Stomach smooth muscle (tissue), 2 donors: ENCODE data around the gene NOL4L.

Source experiments
- H3K27ac ChIP-seq: one replicate; pipeline ENCODE4 v1.7.0; 2013; ENCODE audit warnings: mild to moderate bottlenecking, low read length, inconsistent platforms
- H3K27me3 ChIP-seq, 2 donors: one replicate each; pipeline ENCODE4 v1.7.0; 2013; ENCODE audit warnings: low read length in 2 of 2; ENCODE audit not compliant: insufficient read depth in 2 of 2, control insufficient read depth in 1 of 2
- H3K36me3 ChIP-seq, 2 donors: one replicate each; pipeline ENCODE4 v1.7.0; 2013; ENCODE audit warnings: low read length in 2 of 2; ENCODE audit not compliant: control insufficient read depth in 2 of 2, insufficient read depth in 2 of 2
- H3K4me1 ChIP-seq: one replicate; pipeline ENCODE4 v1.7.0; 2013; ENCODE audit warnings: low read length; ENCODE audit not compliant: control insufficient read depth, insufficient read depth
- H3K4me3 ChIP-seq, 2 donors: one replicate each; pipeline ENCODE4 v1.7.0; 2013; ENCODE audit warnings: low read length in 2 of 2
- H3K9ac ChIP-seq, 2 donors: one replicate each; pipeline ENCODE4 v1.7.0; 2013; ENCODE audit warnings: low read length in 2 of 2, mild to moderate bottlenecking in 1 of 2
- H3K9me3 ChIP-seq, 2 donors: one replicate each; pipeline ENCODE4 v1.7.0; 2013; ENCODE audit warnings: low read length in 2 of 2; ENCODE audit not compliant: control insufficient read depth in 2 of 2
- donor health status: healthy.
- donor health status: Pancreatic carcinoma.

Gene NOL4L

GRCh38 chr20:32441638-32442037 lies 143.5 kb downstream of the NOL4L start:
- no peaks in the 10 kb centered on the region for H3K27me3 ChIP-seq
- peaks cover 36 to 43% of the 10 kb centered on the region in 2 donors for H3K36me3 ChIP-seq
- H3K9ac ChIP-seq, result no peak overlapping the region
- no peak overlapping the region for H3K27ac ChIP-seq
- H3K9me3 ChIP-seq, result no peaks in the 10 kb centered on the region
- peaks cover 13% of the 10 kb centered on the region for H3K4me1 ChIP-seq
- no peak overlapping the region for H3K4me3 ChIP-seq

DNA sequence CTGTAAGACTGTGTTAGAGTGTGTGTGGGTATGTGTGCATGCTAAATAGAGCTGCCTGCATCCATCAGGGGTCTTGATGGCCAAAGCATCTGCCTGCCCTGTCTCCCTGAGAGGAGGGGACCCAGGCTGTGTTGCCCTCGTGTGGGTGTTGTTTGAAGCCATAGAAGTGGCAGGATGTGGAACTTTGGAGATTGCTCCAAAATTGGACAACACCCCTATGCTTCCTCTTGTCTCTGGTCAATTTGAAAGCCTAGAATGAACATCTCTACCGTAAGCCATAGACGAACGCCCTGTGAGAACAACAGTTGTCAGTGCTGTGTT lies 144.4 kb downstream of the NOL4L start:
- peaks cover 5% of the 10 kb centered on the region for H3K4me1 ChIP-seq
- H3K9ac ChIP-seq, result no peak overlapping the region
- H3K9me3 ChIP-seq, result no peaks in the 10 kb centered on the region
- H3K27me3 ChIP-seq, result no peaks in the 10 kb centered on the region
- no peak overlapping the region for H3K4me3 ChIP-seq
- H3K36me3 ChIP-seq, result peaks cover 42 to 47% of the 10 kb centered on the region in 2 donors
- H3K27ac ChIP-seq, result no peak overlapping the region

- Histone ChIP-seq H3K9ac (no peak overlapping the region), H3K4me1 (peaks cover 2% of the 10 kb centered on the region), H3K4me3 (no peak overlapping the region), H3K27me3 (no peaks in the 10 kb centered on the region), H3K9me3 (no peaks in the 10 kb centered on the region), H3K36me3 (peaks cover 48 to 50% of the 10 kb centered on the region in 2 donors), H3K27ac (no peak overlapping the region)
Observed at GRCh38 chr20:32440069-32440757, 144.9 kb downstream of the NOL4L start.

DNA sequence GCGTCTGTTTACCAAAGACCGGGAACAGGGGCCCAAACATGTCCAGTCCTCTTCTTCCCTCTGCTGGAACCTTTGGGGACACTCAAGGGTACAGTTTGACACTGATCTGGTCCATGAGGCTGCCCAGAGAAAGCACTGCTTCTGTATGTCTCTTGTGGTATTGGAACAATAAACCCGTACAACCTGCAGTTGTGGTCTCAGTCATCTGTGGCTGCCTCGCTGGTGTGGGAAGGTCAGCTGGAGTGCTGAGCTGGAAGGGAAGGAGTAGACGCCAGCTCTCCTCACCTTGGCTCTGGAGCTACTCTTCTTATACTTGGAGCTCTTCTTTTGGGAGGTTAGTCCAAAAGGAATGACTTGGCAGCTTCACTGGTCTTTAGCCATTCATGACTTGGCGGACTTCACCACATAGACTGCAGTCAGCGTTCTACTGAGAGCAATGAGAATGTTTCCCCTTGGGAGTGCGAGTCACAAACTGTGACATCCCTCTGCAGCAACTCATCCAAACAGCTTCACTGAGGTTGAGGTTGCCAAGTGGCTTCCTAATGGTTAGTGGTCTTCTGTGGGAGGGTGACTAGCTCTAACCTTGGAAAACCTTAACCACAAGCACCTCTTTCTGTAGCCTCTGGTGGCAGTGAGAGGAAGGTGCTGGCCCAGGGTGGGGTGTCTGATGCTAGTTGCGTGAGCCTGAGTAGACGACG lies 145.9 kb downstream of the NOL4L start:
- H3K27me3 ChIP-seq, result no peaks in the 10 kb centered on the region
- H3K9me3 ChIP-seq, result no peaks in the 10 kb centered on the region
- no peak overlapping the region for H3K9ac ChIP-seq
- peaks cover 2% of the 10 kb centered on the region for H3K4me1 ChIP-seq
- H3K36me3 ChIP-seq, result peaks cover 55 to 59% of the 10 kb centered on the region in 2 donors
- no peak overlapping the region for H3K4me3 ChIP-seq
- no peak overlapping the region for H3K27ac ChIP-seq

GRCh38 chr20:32438331-32438858 lies 146.7 kb downstream of the NOL4L start:
- no peak overlapping the region for H3K27ac ChIP-seq
- H3K9me3 ChIP-seq, result no peaks in the 10 kb centered on the region
- H3K4me1 ChIP-seq, result peaks cover 2% of the 10 kb centered on the region
- no peak overlapping the region for H3K4me3 ChIP-seq
- peaks cover 57 to 63% of the 10 kb centered on the region in 2 donors for H3K36me3 ChIP-seq
- no peaks in the 10 kb centered on the region for H3K27me3 ChIP-seq
- no peak overlapping the region for H3K9ac ChIP-seq

DNA sequence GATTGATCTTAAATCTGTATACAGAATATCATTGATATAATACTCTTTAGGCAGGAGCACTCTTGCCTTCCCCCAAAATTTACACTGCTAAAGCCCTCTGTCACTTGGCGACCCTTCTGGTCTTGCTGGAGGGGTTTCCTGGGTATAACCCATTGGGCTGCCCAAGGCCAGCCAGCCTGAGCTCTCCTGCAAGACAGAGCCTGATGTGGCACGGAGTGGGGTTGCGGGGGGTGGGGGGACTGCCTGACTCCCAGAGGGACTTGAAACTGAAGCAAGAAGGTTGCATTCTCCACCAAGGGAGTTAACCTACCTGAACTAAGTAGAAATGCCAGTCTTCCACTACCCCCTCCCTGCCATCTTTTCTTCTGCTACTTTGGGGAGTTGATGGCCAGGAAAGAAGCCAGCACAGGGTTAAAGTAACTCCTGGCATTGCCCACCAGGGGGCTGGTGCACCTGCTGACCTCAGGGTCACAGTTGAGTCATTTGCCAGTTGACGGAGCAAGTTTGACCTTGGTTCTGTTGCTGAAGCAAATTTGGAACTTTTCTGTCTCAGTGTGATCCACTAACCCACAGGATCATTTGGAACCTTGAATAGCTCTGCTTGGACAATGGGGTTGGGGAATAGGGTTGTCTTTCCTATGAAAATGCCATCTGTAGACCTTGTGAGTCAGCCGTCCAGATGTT lies 147.6 kb downstream of the NOL4L start:
- no peak overlapping the region for H3K9ac ChIP-seq
- no peaks in the 10 kb centered on the region for H3K9me3 ChIP-seq
- H3K4me3 ChIP-seq, result no peak overlapping the region
- peaks cover 2% of the 10 kb centered on the region for H3K4me1 ChIP-seq
- H3K27me3 ChIP-seq, result no peaks in the 10 kb centered on the region
- H3K27ac ChIP-seq, result no peak overlapping the region
- H3K36me3 ChIP-seq, result peaks cover 63 to 71% of the 10 kb centered on the region in 2 donors

DNA sequence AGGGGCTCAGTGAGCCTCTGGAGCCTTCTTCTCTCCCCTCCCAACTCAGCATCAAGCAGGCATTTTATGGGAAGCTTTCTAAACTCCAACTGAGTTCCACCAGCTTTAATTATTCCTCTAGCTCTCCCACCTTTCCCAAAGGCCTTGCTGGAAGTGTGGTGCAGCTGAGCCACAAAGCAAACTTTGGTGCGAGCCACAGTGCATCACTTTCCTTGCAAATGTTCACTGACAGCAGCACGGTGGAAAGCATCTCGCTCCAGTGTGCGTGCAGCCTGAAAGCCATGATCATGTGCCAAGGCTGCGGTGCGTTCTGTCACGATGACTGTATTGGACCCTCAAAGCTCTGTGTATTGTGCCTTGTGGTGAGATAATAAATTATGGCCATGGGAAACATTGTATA lies 148.2 kb downstream of the NOL4L start:
- H3K9me3 ChIP-seq, result no peaks in the 10 kb centered on the region
- no peak overlapping the region for H3K27ac ChIP-seq
- H3K36me3 ChIP-seq, result peaks cover 68 to 75% of the 10 kb centered on the region in 2 donors
- H3K27me3 ChIP-seq, result no peaks in the 10 kb centered on the region
- no peak overlapping the region for H3K9ac ChIP-seq
- peaks cover 2% of the 10 kb centered on the region for H3K4me1 ChIP-seq
- H3K4me3 ChIP-seq, result no peak overlapping the region

DNA sequence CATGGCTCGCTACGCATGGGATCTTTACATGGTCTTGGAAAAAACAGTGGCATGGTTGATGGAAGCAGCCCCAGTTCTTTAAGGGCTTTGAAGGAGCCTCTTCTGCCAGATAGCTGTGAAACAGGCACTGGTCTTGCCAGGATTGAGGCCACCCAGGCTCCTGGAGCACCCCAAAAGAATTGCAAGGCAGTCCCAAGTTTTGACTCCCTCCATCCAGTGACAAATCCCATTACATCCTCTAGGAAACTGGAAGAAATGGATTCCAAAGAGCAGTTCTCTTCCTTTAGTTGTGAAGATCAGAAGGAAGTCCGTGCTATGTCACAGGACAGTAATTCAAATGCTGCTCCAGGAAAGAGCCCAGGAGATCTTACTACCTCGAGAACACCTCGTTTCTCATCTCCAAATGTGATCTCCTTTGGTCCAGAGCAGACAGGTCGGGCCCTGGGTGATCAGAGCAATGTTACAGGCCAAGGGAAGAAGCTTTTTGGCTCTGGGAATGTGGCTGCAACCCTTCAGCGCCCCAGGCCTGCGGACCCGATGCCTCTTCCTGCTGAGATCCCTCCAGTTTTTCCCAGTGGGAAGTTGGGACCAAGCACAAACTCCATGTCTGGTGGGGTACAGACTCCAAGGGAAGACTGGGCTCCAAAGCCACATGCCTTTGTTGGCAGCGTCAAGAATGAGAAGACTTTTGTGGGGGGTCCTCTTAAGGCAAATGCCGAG lies 148.8 kb downstream of the NOL4L start:
- peaks cover 71 to 81% of the 10 kb centered on the region in 2 donors for H3K36me3 ChIP-seq
- H3K27me3 ChIP-seq, result no peaks in the 10 kb centered on the region
- H3K9me3 ChIP-seq, result no peaks in the 10 kb centered on the region
- H3K4me3 ChIP-seq, result no peak overlapping the region
- no peak overlapping the region for H3K9ac ChIP-seq
- H3K27ac ChIP-seq, result no peak overlapping the region
- H3K4me1 ChIP-seq, result peaks cover 2% of the 10 kb centered on the region

DNA sequence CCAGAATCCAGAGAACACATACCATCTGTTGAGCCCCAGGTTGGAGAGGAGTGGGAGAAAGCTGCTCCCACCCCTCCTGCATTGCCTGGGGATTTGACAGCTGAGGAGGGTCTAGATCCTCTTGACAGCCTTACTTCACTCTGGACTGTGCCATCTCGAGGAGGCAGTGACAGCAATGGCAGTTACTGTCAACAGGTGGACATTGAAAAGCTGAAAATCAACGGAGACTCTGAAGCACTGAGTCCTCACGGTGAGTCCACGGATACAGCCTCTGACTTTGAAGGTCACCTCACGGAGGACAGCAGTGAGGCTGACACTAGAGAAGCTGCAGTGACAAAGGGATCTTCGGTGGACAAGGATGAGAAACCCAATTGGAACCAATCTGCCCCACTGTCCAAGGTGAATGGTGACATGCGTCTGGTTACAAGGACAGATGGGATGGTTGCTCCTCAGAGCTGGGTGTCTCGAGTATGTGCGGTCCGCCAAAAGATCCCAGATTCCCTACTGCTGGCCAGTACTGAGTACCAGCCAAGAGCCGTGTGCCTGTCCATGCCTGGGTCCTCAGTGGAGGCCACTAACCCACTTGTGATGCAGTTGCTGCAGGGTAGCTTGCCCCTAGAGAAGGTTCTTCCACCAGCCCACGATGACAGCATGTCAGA lies 149.6 kb downstream of the NOL4L start:
- Histone ChIP-seq H3K36me3 (peaks cover 73 to 87% of the 10 kb centered on the region in 2 donors), H3K27me3 (no peaks in the 10 kb centered on the region), H3K4me1 (peaks cover 2% of the 10 kb centered on the region), H3K4me3 (no peak overlapping the region), H3K9me3 (no peaks in the 10 kb centered on the region), H3K27ac (no peak overlapping the region), H3K9ac (no peak overlapping the region)

DNA sequence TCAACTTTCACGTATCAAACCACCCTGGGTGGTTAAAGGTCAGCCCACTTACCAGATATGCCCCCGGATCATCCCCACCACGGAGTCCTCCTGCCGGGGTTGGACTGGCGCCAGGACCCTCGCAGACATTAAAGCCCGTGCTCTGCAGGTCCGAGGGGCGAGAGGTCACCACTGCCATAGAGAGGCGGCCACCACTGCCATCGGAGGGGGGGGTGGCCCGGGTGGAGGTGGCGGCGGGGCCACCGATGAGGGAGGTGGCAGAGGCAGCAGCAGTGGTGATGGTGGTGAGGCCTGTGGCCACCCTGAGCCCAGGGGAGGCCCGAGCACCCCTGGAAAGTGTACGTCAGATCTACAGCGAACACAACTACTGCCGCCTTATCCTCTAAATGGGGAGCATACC lies 150.7 kb downstream of the NOL4L start:
- Histone ChIP-seq H3K36me3 (peaks cover 76 to 93% of the 10 kb centered on the region in 2 donors), H3K9ac (no peak overlapping the region), H3K9me3 (no peaks in the 10 kb centered on the region), H3K4me3 (no peak overlapping the region), H3K27ac (no peak overlapping the region), H3K4me1 (peaks cover 2% of the 10 kb centered on the region), H3K27me3 (no peaks in the 10 kb centered on the region)
